Measurements from ENCODE around the gene NTN1. TPM values are rescaled to one million over a fixed set of nuclear protein-coding genes. Genes with fewer than 3 reads are reported as not detected.
A peak's percentile ranks its signal among the peaks of the same experiment; 100 is the strongest.

Gene NTN1
- total RNA-seq, 1 experiment from 2014 or later: 1.2 TPM

GRCh38 chr17:9053406-9053805, 32.1 kb downstream of the NTN1 start:
- no peaks in the 10 kb centered on the region for H4K20me1 ChIP-seq (ENCODE audit: control insufficient read depth, insufficient read depth, insufficient read length)
- H3K4me1 Mint-ChIP-seq: peaks cover 54 to 58% of the 10 kb centered on the region in 2 experiments
- H3K36me3 Mint-ChIP-seq (ENCODE audit: insufficient read depth in 1 of 3, low read depth in 3 of 3): peaks cover 5 to 17% (median 8%) of the 10 kb centered on the region in 3 experiments; a peak in 6 of 7 replicates
- no peak overlapping the region for H4K5ac ChIP-seq (ENCODE audit: insufficient read length, low read depth, low read length)
- peaks cover 13 to 16% of the 10 kb centered on the region in 2 experiments for H3K9me3 Mint-ChIP-seq
- H3K4ac ChIP-seq (ENCODE audit: low read depth, low read length): no peak overlapping the region
- no peak overlapping the region for H3K27ac Mint-ChIP-seq
- no peak overlapping the region for H4K8ac ChIP-seq (replicated peaks; ENCODE audit: insufficient read length, low read depth, low read length)
- no peak overlapping the region for H3K18ac ChIP-seq (ENCODE audit: insufficient read length, low read depth, low read length)
- H2BK5ac ChIP-seq (ENCODE audit: insufficient read length, low read length): no peak overlapping the region
- H3K79me2 ChIP-seq (ENCODE audit: insufficient read depth, low read length): no peaks in the 10 kb centered on the region
- H3K23ac ChIP-seq (ENCODE audit: insufficient read length, low read depth, low read length): no peak overlapping the region
- H3K4me1 ChIP-seq (ENCODE audit: insufficient read depth, low read length): peaks cover 11% of the 10 kb centered on the region; the same call in 1 of the 2 replicates
- no peak overlapping the region for H4K91ac ChIP-seq (ENCODE audit: insufficient read length, low read depth, low read length)
- H3K56ac ChIP-seq (ENCODE audit: insufficient read length, low read depth, low read length): no peak overlapping the region
- no CpG with 5 or more reads among the region's 4 CpGs for WGBS (ENCODE audit: extremely low coverage, insufficient read length, low lambda C conversion rate)
- no peak overlapping the region for H2BK20ac ChIP-seq (ENCODE audit: low read depth, low read length, poor library complexity, severe bottlenecking)
- H3K9ac ChIP-seq (ENCODE audit: extremely low read depth, insufficient read length, low read length): no peak overlapping the region
- H2BK120ac ChIP-seq (ENCODE audit: low read depth, low read length, poor library complexity, severe bottlenecking): no peak overlapping the region
- H3K4me3 Mint-ChIP-seq: peak overlapping the region; percentile 15 to 39; a peak in 1 of 5 replicates
- no peak overlapping the region for H2BK12ac ChIP-seq (ENCODE audit: insufficient read length, low read depth, low read length)
- H2AK5ac ChIP-seq (ENCODE audit: insufficient read length, low read length): no peak overlapping the region
- no peaks in the 10 kb centered on the region for H3K9me3 ChIP-seq (ENCODE audit: control insufficient read depth, low read depth, low read length)
- H3T11ph ChIP-seq (ENCODE audit: low read length): no peak overlapping the region
- H3K27ac ChIP-seq (ENCODE audit: insufficient read length, low read depth, low read length): no peak overlapping the region
- no peaks in the 10 kb centered on the region for H3K79me1 ChIP-seq (ENCODE audit: insufficient read depth, low read depth, low read length, poor library complexity, severe bottlenecking)
- TF ChIP-seq CTCF (conservative IDR thresholded peaks at IDR 0.05): no peak
- no peak overlapping the region for H2BK15ac ChIP-seq (ENCODE audit: low read depth, low read length)
- H3K14ac ChIP-seq (ENCODE audit: insufficient read depth, low read length): no peak overlapping the region
- H3K27me3 Mint-ChIP-seq (ENCODE audit: low read depth): peaks cover 75% of the 10 kb centered on the region
- no peak for DNase-seq
- H3K23me2 ChIP-seq (ENCODE audit: insufficient read length, low read depth, low read length, poor library complexity, severe bottlenecking): no peaks in the 10 kb centered on the region
- no peak overlapping the region for H3K4me2 ChIP-seq (ENCODE audit: insufficient read depth, insufficient read length, low read length)
- H2AFZ ChIP-seq (ENCODE audit: low read length): no peak overlapping the region
- peaks cover 14% of the 10 kb centered on the region; the same call in 1 of the 2 replicates for H3K27me3 ChIP-seq (ENCODE audit: insufficient read depth, low read length)
